GM08714 (cell line): Measurements from ENCODE around the gene GPBP1.
"Not testable (repeated sequence)": the region's sequence is repeated elsewhere in the genome, so short reads cannot be mapped to it uniquely, and the experiment has no call there.

Experiments
- H3K4me3 ChIP-seq: fragments of 200-500 bp; sonication (Bioruptor generic); 2 replicates; pipeline ENCODE4 v1.5.1; 2014; ENCODE audit warnings: mild to moderate bottlenecking, low read length, inconsistent platforms
- ZNF274 ChIP-seq: IDR thresholded peaks from 2 replicates; pipeline ENCODE4 v1.6.1; 2012; ENCODE audit warnings: mild to moderate bottlenecking, low read depth, low read length

Gene GPBP1

GRCh38 chr5:57173319-57174127, at the start of gene GPBP1:
GPBP1 (plus strand) TSS chr5:57174059; CDS start chr5:57214131, 40,072 bp downstream.
- peak within 1 kb of the TSS; percentile 84 for H3K4me3 ChIP-seq
- no peak for TF ChIP-seq ZNF274

GRCh38 chr5:57128325-57128724, 45.5 kb upstream of the GPBP1 start:
- H3K4me3 ChIP-seq: no peak overlapping the region
- no peak for TF ChIP-seq ZNF274

DNA sequence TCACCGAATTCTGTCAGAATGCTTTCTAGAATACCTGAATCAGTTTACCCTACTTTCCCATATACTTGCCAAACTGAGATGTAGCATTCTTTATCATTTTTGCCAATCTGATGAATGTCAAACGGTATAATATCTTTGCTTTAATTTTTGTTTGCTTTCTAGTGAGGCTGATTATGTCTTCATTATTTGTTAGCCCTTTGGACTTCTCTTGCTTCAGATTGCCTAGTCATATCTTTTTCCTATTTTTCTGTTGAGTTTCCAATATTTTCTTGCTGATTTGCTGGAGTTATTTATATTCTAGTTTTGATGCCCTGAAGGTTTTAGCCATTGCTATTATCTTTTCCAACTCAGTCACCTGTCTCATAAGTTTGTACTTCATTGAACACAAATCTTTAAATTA, 40.3 kb upstream of the GPBP1 start:
- no peak overlapping the region for H3K4me3 ChIP-seq
- TF ChIP-seq ZNF274: no peak

- TF ChIP-seq ZNF274: no peak
- H3K4me3 ChIP-seq: no peak overlapping the region
These were observed 36.5 kb upstream of the GPBP1 start for GRCh38 chr5:57137401-57137800.

- H3K4me3 ChIP-seq: no peak overlapping the region
- no peak for TF ChIP-seq ZNF274
These were observed 21.5 kb upstream of the GPBP1 start for GRCh38 chr5:57152316-57152715.

DNA sequence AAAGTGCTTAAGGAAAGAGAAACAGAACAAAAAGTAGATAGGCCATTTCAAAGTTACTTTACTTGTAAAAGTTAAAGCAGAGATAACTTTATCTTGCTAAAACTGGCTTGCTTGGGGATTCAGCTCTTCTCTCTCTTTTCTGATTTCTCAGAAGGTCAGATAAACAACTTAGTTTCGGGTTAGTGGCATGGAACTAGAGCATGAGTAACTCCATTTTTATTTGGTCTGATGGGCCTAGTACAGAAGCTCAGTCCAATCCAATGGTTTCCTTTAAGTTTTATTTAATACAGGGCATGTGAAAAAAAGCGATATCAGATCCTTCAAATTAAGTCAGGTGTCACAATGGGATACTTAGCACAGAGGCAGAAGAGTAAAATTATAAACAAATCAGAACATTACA, 18.8 kb upstream of the GPBP1 start:
- TF ChIP-seq ZNF274: no peak
- H3K4me3 ChIP-seq: no peak overlapping the region

- no peak overlapping the region for H3K4me3 ChIP-seq
- TF ChIP-seq ZNF274: no peak
These were observed 16.7 kb upstream of the GPBP1 start for GRCh38 chr5:57157131-57157530.

GRCh38 chr5:57157666-57158065, 16.2 kb upstream of the GPBP1 start:
- TF ChIP-seq ZNF274: no peak
- H3K4me3 ChIP-seq: no peak overlapping the region

GRCh38 chr5:57163553-57164006, 10.3 kb upstream of the GPBP1 start:
- TF ChIP-seq ZNF274: no peak
- H3K4me3 ChIP-seq: no peak overlapping the region

- TF ChIP-seq ZNF274: no peak
- H3K4me3 ChIP-seq: no peak overlapping the region
These were observed 9.7 kb upstream of the GPBP1 start for GRCh38 chr5:57164124-57164523.

- H3K4me3 ChIP-seq: not testable (repeated sequence)
These were observed 8.7 kb upstream of the GPBP1 start for GRCh38 chr5:57165171-57165570.

DNA sequence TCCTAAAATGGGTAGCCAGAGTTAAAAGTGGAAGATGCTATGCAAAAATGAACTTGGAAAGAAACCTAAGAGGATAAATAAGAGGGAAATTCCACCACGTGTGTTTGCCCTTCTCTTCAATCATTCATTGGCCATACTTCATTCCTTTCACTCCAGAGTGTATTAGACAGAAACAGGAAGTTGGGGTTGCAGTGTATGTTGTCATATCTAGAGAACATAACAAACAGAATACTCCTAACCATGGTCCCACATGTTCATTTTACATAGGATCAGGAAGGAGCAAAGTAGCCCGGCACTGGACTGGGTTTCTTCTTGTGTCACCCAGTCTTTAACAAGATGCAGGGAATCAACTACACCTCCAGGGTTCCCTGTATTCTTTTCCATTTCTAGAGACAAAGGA, 7.6 kb upstream of the GPBP1 start:
- TF ChIP-seq ZNF274: no peak
- no peak overlapping the region for H3K4me3 ChIP-seq

- H3K4me3 ChIP-seq: no peak overlapping the region
- TF ChIP-seq ZNF274: no peak
These were observed 6.7 kb upstream of the GPBP1 start for GRCh38 chr5:57167201-57167600.

DNA sequence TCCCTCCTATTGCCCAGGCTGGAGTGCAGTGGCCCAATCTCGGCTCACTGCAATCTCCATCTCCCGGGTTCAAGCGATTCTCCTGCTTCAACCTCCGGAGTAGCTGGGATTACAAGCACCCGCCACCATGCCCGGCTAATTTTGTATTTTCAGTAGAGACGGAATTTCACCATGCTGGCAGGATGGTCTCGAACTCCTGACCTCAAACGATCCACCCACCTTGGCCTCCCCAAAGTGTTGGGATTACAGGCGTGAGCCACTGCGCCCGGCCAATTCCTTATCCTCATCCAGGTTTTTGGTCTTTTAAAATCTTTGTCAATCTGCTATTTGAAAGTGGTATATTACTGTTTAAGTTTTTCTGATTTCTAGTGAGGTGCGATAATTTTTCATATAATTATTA, 3.7 kb upstream of the GPBP1 start:
- not testable (repeated sequence) for H3K4me3 ChIP-seq

DNA sequence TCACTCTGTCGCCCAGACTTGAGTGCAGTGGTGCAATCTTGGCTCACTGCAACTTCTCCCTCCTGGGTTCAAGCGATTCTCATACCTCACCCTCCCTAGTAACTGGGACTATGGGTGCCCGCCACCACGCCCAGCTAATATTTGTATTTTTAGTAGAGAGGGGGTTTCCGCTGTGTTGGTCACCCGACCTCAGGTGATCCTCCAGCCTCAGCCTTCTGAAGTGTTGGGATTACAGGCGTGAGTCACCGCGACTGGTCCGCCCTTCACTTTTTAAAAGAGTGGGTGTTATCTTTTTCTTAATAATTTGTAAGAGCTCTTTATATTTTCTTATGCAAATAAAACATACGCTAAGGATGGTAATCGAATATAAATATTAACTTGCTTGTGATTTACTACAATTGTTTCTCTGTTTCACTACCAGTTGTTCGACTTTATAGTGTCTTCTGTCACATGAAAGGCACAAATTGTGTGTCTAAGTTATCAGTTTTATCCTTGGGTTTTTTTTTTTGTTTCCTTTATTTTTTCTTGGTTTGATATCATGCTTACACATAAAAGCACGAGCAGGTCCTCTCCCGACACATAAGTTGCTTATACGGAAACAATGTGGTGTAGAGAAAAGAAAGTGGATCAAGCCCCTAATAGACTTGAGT, 1.9 kb upstream of the GPBP1 start:
- H3K4me3 ChIP-seq: peak overlapping the region; percentile 73
- TF ChIP-seq ZNF274: no peak
